Midbrain (tissue), 1 donor: ENCODE data around the gene JAKMIP3.
"Not testable (repeated sequence)": the region's sequence is repeated elsewhere in the genome, so short reads cannot be mapped to it uniquely, and the experiment has no call there.

ENCODE experiments used
- DNase-seq: peaks from one replicate; lab custom pipeline; 2025; lab: John Stamatoyannopoulos, UW

The JAKMIP3 gene

GRCh38 chr10:132064082-132064755 is 1.5 kb upstream of the JAKMIP3 start:
- DNase-seq: peak; percentile 59

GRCh38 chr10:132064771-132065437 is 842 bp upstream of the JAKMIP3 start:
- peak; percentile 33 for DNase-seq

- DNase-seq: no peak
These were observed 440 bp downstream of the JAKMIP3 start for GRCh38 chr10:132066186-132066585.

DNA sequence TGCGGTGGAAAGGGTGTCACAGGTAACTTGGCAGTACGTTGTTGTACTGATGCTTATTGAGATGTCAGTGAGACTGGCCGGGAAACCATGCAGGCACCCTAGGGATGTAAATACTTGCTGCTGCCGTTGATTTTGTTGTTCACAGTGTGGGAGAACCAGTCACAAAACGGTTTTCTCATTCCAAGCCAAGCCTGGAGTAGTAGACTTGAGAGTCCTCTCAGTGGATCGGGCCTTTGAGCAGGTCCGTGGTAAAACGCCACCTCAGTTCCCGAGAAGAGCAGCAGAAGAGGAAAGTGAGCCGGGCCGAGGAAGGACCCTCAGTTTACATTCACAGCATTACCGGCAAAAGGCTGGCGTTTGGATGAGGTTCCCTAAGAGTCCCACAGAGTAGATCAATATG is 1.1 kb downstream of the JAKMIP3 start:
- DNase-seq: no peak

GRCh38 chr10:132068431-132069121 is 2.8 kb downstream of the JAKMIP3 start:
- no peak for DNase-seq

GRCh38 chr10:132069122-132069848 is 3.5 kb downstream of the JAKMIP3 start:
- no peak for DNase-seq

- DNase-seq: no peak
These were observed 4.1 kb downstream of the JAKMIP3 start for GRCh38 chr10:132069849-132070182.

- no peak for DNase-seq
These were observed 5.0 kb downstream of the JAKMIP3 start for GRCh38 chr10:132070724-132071123.

- no peak for DNase-seq
These were observed 5.9 kb downstream of the JAKMIP3 start for GRCh38 chr10:132071667-132072066.

- DNase-seq: no peak
These were observed 10.3 kb downstream of the JAKMIP3 start for GRCh38 chr10:132075909-132076577.

- DNase-seq: no peak
These were observed 10.9 kb downstream of the JAKMIP3 start for GRCh38 chr10:132076578-132077081.

- DNase-seq: no peak
These were observed 11.3 kb downstream of the JAKMIP3 start for GRCh38 chr10:132077091-132077490.

- DNase-seq: peak; percentile 42
These were observed 13.1 kb downstream of the JAKMIP3 start for GRCh38 chr10:132078746-132079345.

DNA sequence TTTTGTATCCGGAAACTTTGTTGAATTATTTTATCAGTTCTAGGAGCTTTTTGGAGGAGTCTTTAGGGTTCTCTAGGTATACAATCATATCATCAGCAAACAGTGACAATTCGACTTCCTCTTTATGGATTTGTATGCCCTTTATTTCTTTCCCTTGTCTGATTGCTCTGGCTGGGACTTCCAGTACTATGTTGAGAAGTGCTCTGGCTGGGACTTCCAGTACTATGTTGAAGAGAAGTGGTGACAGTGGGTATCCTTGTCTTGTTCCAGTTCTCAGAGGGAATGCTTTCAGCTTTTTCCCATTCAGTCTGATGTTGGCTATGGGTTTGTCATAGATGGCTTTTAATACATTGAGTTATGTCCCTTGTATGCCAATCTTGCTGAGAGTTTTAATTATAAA is 18.6 kb downstream of the JAKMIP3 start:
- not testable (repeated sequence) for DNase-seq

GRCh38 chr10:132093236-132093635 is 27.5 kb downstream of the JAKMIP3 start:
- DNase-seq: not testable (repeated sequence)

DNA sequence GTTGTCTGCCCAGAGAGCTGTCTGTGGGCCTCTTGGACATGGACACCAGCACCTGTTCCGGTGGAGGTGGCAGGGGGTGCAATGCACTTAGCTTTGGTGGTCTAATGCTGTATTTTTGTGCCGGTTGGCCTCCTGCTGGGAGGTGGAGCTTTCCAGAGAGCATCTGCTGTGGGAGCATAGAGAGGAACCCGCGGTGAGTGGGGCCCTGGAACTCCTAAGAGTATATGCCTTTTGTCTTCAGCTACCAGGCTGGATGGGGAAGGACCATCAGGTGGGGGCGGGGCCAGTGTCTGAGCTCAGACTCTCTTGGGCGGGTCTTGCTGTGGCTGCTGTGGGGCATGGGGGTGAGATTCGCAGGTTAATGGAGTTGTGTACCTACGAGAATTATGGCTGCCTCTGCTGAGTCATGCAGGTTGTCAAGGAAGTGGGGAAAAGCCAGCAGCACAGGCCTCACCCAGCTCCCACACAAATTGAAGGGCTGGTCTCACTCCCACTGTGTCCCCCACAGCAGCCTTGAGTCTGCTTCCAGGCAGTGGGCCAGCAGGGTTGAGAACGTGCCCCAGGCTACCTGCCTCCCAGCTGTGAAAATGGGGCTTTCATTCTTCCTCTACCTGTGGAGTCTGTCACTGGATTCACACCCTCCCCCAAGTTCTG is 29.0 kb downstream of the JAKMIP3 start:
- no peak for DNase-seq

DNA sequence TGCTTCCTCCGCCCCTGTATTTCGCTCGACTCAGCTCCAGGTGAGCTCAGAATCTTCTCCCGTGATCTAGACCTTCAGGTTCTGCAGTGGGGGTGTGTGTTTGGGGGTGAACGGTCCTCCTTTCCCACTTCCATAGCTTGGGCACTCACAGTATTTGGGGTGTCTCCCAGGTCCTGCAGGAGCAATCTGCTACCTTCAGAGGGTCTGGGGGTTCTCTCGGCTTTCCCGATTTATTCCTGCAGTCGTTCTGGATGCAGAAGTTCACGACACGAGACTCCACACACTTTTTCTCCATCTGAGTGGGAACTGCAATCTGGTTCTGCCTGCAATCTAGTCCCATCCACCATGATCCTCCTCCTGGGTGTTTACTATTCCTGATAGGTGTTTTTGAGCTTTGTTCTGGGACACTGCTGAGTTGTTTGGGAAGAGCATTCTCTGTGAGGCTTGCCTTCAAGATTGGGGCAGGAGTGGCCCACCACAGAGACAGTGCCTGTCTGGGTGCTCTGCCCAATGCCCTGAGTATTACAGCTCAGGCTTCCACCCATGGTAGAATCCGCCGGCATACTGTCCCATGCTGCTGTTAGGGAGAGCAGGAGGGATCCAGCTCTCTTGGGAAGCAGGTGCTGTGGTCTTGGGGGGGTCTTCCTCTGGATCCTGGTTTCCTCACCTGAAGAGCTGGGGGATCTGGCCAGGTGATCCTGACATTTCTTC is 29.8 kb downstream of the JAKMIP3 start:
- DNase-seq: no peak

GRCh38 chr10:132096223-132096622 is 30.5 kb downstream of the JAKMIP3 start:
- no peak for DNase-seq

- no peak for DNase-seq
These were observed 31.2 kb downstream of the JAKMIP3 start for GRCh38 chr10:132096863-132097478.
